K562 (cell line): ENCODE results near the gene HSPA1B. TPM values are rescaled to one million over a fixed set of nuclear protein-coding genes. Genes with fewer than 3 reads are reported as not detected.

Source experiments
- ATAC-seq: fragments of 200-7000 bp; cut with Tn5 transposase; 3 replicates; pipeline ENCODE4 v1.9.1; 2020; ENCODE audit warnings: moderate library complexity
- BruUV-seq: library from RNA; stranded (reverse); fragments of 400-500 nt; replicated peaks from 2 replicates; lab custom pipeline; 2021; lab: Mats Ljungman, UMichigan
- CTCF ChIA-PET: fragments of 300-600 bp; formaldehyde crosslinking; extraction: SDS; loops from one replicate; lab custom pipeline; 2021; ENCODE audit warnings: low intra/inter-chr PET ratio; lab: Yijun Ruan, JAX
- POLR2A ChIA-PET: fragments of 300-600, 350-650 bp; sonication (Branson Sonifier 250); formaldehyde crosslinking; extraction: SDS; loops from one replicate; lab custom pipeline; 2021; ENCODE audit warnings: antibody characterized with exemption, inconsistent platforms; lab: Yijun Ruan, JAX
- DNase-seq, 4 experiments: peaks; one replicate each; pipeline versions ENCODE4 v3.0.0 to v3.0.0-alpha.2; 2011 to 2018; ENCODE audit warnings: low spot score in 3 of 4, mixed read lengths in 3 of 4; ENCODE audit errors: extremely low read depth in 1 of 4
- FAIRE-seq: peaks from 2 replicates; lab custom pipeline; 2011; peaks lifted over from hg19 to GRCh38; lab: Jason Lieb, UNC
- H2AFZ ChIP-seq: 2 replicates; pipeline ENCODE4 v1.6.0; 2011; ENCODE audit warnings: low read depth, low read length, control low read depth, inconsistent platforms
- H3K27ac ChIP-seq: fragments of 200-600 bp; 3 replicates; pipeline ENCODE4 v1.8.0; 2011; ENCODE audit warnings: low read depth, mild to moderate bottlenecking, control low read depth, inconsistent platforms, low read length, moderate library complexity, mixed read lengths; ENCODE audit errors: extremely low read depth
- H3K27me3 ChIP-seq, 2 experiments: fragments of 300-600 bp in 1 of 2; 2 replicates in 1 of 2; 3 replicates in 1 of 2; pipeline versions ENCODE4 v1.6.0 to v1.8.0; 2011; ENCODE audit warnings: inconsistent platforms in 2 of 2, low read length in 2 of 2, mild to moderate bottlenecking in 1 of 2, mixed read lengths in 1 of 2, moderate library complexity in 1 of 2; ENCODE audit not compliant: control insufficient read depth in 2 of 2, insufficient read depth in 2 of 2
- H3K36me3 ChIP-seq: fragments of 300-600 bp; 3 replicates; pipeline ENCODE4 v1.8.0; 2011; ENCODE audit warnings: mild to moderate bottlenecking, low read length, inconsistent platforms; ENCODE audit not compliant: control insufficient read depth, insufficient read depth
- H3K4me1 ChIP-seq, 2 experiments: fragments of 200-600 bp in 1 of 2; replicated peaks in 1 of 2; 2 replicates in 1 of 2; 3 replicates in 1 of 2; pipeline versions ENCODE4 v1.5.1 to v1.8.0; 2011; ENCODE audit warnings: inconsistent platforms in 2 of 2, low read length in 2 of 2, mild to moderate bottlenecking in 1 of 2, mixed read lengths in 1 of 2, moderate library complexity in 1 of 2; ENCODE audit not compliant: control insufficient read depth in 2 of 2, insufficient read depth in 2 of 2
- H3K4me2 ChIP-seq: 2 replicates; pipeline ENCODE4 v1.6.1; 2011; ENCODE audit warnings: low read length, control low read depth, inconsistent platforms, mixed read lengths; ENCODE audit not compliant: insufficient read depth
- H3K4me3 ChIP-seq: fragments of 200-600 bp; sonication (generic), shearing (Covaris generic); 2 replicates; pipeline ENCODE4 v1.5.1; 2016; ENCODE audit warnings: control low read depth, inconsistent platforms
- H3K79me2 ChIP-seq: fragments of 200-600 bp; 3 replicates; pipeline ENCODE4 v1.8.0; 2011; ENCODE audit warnings: low read length, inconsistent platforms; ENCODE audit not compliant: control insufficient read depth, insufficient read depth
- H3K9ac ChIP-seq, 2 experiments: 2 replicates each; pipeline versions ENCODE4 v1.6.0 to v1.6.1; 2011; ENCODE audit warnings: low read depth in 2 of 2, low read length in 2 of 2, control low read depth in 1 of 2, inconsistent platforms in 1 of 2, mild to moderate bottlenecking in 1 of 2, mixed read lengths in 1 of 2; ENCODE audit not compliant: insufficient read depth in 1 of 2
- H3K9me1 ChIP-seq: one replicate; pipeline ENCODE4 v1.6.0; 2011; ENCODE audit warnings: inconsistent platforms, mild to moderate bottlenecking, low read length, moderate library complexity; ENCODE audit not compliant: control insufficient read depth, insufficient read depth
- H3K9me3 ChIP-seq: replicated peaks from 2 replicates; pipeline ENCODE4 v1.5.1; 2011; ENCODE audit warnings: low read depth, low read length, inconsistent platforms; ENCODE audit not compliant: control insufficient read depth, insufficient read depth
- H4K20me1 ChIP-seq: replicated peaks from 2 replicates; pipeline ENCODE4 v1.6.1; 2011; ENCODE audit warnings: low read length, inconsistent platforms, mixed read lengths; ENCODE audit not compliant: control insufficient read depth, insufficient read depth
- CTCFL ChIP-seq: IDR thresholded peaks from 2 replicates; pipeline ENCODE4 v1.6.1; 2011; ENCODE audit warnings: borderline replicate concordance, low read depth, mild to moderate bottlenecking, moderate library complexity, low read length; ENCODE audit not compliant: insufficient read depth, poor library complexity, severe bottlenecking
- ESRRA ChIP-seq: fragments of 450-650 bp; IDR thresholded peaks from 2 replicates; pipeline ENCODE4 v1.6.1; 2014; ENCODE audit warnings: low read depth, mild to moderate bottlenecking, moderate library complexity, borderline replicate concordance
- EWSR1 ChIP-seq: fragments of 450-650 bp; IDR thresholded peaks from 2 replicates; pipeline ENCODE4 v1.6.1; 2018; ENCODE audit warnings: borderline replicate concordance, mild to moderate bottlenecking, low read depth, moderate library complexity; ENCODE audit not compliant: partially characterized antibody
- GATA2 ChIP-seq: sonication (generic); formaldehyde crosslinking; IDR thresholded peaks from 2 replicates; pipeline ENCODE4 v1.4.0; 2020; ENCODE audit warnings: mild to moderate bottlenecking, missing genetic modification reagents
- GATAD2A ChIP-seq: fragments of 450-650 bp; IDR thresholded peaks from 2 replicates; pipeline ENCODE4 v1.6.1; 2017
- RBM14 ChIP-seq: fragments of 200-400 bp; formaldehyde crosslinking; IDR thresholded peaks from 2 replicates; pipeline ENCODE4 v1.6.1; 2018; ENCODE audit warnings: low read depth, mild to moderate bottlenecking, low read length, moderate library complexity, borderline replicate concordance; ENCODE audit not compliant: insufficient read depth
- ZFP36 ChIP-seq: fragments of 150-350 bp; IDR thresholded peaks from 2 replicates; pipeline ENCODE4 v1.6.1; 2018; ENCODE audit warnings: low read length, low read depth; ENCODE audit not compliant: partially characterized antibody
- ZNF24 ChIP-seq: fragments of 450-650 bp; IDR thresholded peaks from 2 replicates; pipeline ENCODE4 v1.6.1; 2016
- ZNF316 ChIP-seq: fragments of 450-650 bp; IDR thresholded peaks from 2 replicates; pipeline ENCODE4 v1.6.1; 2016
- WGBS: fragments of 100-300 bp; shearing (Covaris generic); methylation state at CpG from one replicate; pipeline ENCODE4 v1.1.6; 2016; ENCODE audit warnings: low coverage, mixed read lengths; ENCODE audit not compliant: insufficient coverage; ENCODE audit errors: missing lambda C conversion rate; 5-methylcytosine and 5-hydroxymethylcytosine counted together
- in situ Hi-C: fragments of 300-500 bp; cut with MboI; formaldehyde crosslinking; loops from 4 replicates; pipeline ENCODE4 v1.15.0; 2018; ENCODE audit warnings: inconsistent platforms, mixed read lengths
- intact Hi-C: fragments of 100-400 bp; cut with micrococcal nuclease; formaldehyde crosslinking; loops from 2 replicates; pipeline ENCODE4 v1.14.2; 2022
- polyA plus RNA-seq, 8 experiments: library from polyadenylated mRNA; depleted of rRNA in 4 of 8; stranded (reverse) in 5 of 8; unstranded in 3 of 8; fragments of >200 nt; fragmentation: Nextera tagmentation in 2 of 8; fragmentation: Illumina TruSeq in 1 of 8; extraction: Ambion mirVana in 2 of 8; extraction: Trizol in 1 of 8; gene quantifications; 2 replicates each; pipeline versions ENCODE4 v1.2.1 to v1.2.3, GENCODE V29; 2011 to 2014; ENCODE audit warnings: inconsistent platforms in 1 of 8, missing spikeins in 1 of 8
- total RNA-seq, 7 experiments: library from RNA; depleted of rRNA in 6 of 7; stranded (reverse); fragments of >200 nt in 6 of 7; fragmentation: Illumina TruSeq in 2 of 7; extraction: Trizol in 2 of 7; gene quantifications; 2 replicates each; pipeline versions ENCODE4 v1.2.1 to v1.2.3, GENCODE V29; 2011 to 2021; ENCODE audit warnings: low replicate concordance in 1 of 7
- TF ChIP-seq, protein P1 (sequence below): sonication (generic); formaldehyde crosslinking; IDR thresholded peaks from 2 replicates; pipeline ENCODE4 v1.8.1; 2023; ENCODE audit warnings: mild to moderate bottlenecking, missing genetic modification reagents
- TF ChIP-seq, protein P2 (sequence below): fragments of 450-650 bp; IDR thresholded peaks from 2 replicates; pipeline ENCODE4 v1.7.0; 2016; ENCODE audit warnings: borderline replicate concordance
- TF ChIP-seq, protein P3 (sequence below), 3 experiments: fragments of 200-800 bp in 1 of 3; fragments of 250-450 bp in 1 of 3; fragments of 450-650 bp in 1 of 3; sonication (Bioruptor Pico) in 1 of 3; sonication (Bioruptor generic) in 1 of 3; formaldehyde crosslinking in 1 of 3; IDR thresholded peaks; 2 replicates each; pipeline versions ENCODE4 v1.6.1 to v1.8.0; 2016 to 2022; ENCODE audit warnings: mild to moderate bottlenecking in 2 of 3, missing genetic modification characterization in 2 of 3, missing compliant biosample characterization in 1 of 3, moderate library complexity in 1 of 3

HSPA1B gene
- total and polyA plus RNA-seq, 9 of the 15 experiments (the other 6 are each of a cell fraction or from before 2014, with no cell fraction given): 0.27 to 227 (median 51.2) TPM

- DNase-seq: no peak
- POLR2A ChIA-PET: interaction anchor here (0.6 to 2.4 kb wide), 12 partner anchors 10 to 191 kb away, joined by 3 to 10 read pairs (median 4); partner anchors contain the start of genes BAG6, HSPA1B and LSM2
- Histone ChIP-seq H3K9ac (peak overlapping the region in 1 of 2 experiments; percentile 70; a peak in 2 of 4 replicates), H3K27ac (no peak overlapping the region; the same call in 2 of the 3 replicates), H3K9me1 (no peaks in the 10 kb centered on the region), H2AFZ (no peak overlapping the region), H4K20me1 (no peaks in the 10 kb centered on the region), H3K27me3 (no peaks in the 10 kb centered on the region), H3K36me3 (peaks cover 93% of the 10 kb centered on the region), H3K4me3 (no peak overlapping the region), H3K4me2 (no peak overlapping the region), H3K79me2 (peaks cover 7% of the 10 kb centered on the region), H3K9me3 (no peaks in the 10 kb centered on the region), H3K4me1 (peaks cover 0 to 22% of the 10 kb centered on the region in 2 experiments; a peak in 1 of 5 replicates)
- no TSS peak for BruUV-seq
- CTCF ChIA-PET: no interaction called here
- 95% methylated on average over 11 of the region's 11 CpGs for WGBS
- in situ Hi-C loops: no loop called here
- intact Hi-C loops: no loop called here
- ATAC-seq: no peak
- no peak for FAIRE-seq
- no peak for TF ChIP-seq ZFP36
- TF ChIP-seq, protein P1, sequence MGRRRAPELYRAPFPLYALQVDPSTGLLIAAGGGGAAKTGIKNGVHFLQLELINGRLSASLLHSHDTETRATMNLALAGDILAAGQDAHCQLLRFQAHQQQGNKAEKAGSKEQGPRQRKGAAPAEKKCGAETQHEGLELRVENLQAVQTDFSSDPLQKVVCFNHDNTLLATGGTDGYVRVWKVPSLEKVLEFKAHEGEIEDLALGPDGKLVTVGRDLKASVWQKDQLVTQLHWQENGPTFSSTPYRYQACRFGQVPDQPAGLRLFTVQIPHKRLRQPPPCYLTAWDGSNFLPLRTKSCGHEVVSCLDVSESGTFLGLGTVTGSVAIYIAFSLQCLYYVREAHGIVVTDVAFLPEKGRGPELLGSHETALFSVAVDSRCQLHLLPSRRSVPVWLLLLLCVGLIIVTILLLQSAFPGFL (CRISPR knock-in tag): no peak
- no peak for TF ChIP-seq ZNF24
- no peak for TF ChIP-seq ESRRA
- no peak for TF ChIP-seq RBM14
- TF ChIP-seq GATA2: no peak
- TF ChIP-seq GATAD2A: no peak
- TF ChIP-seq ZNF316: no peak
- TF ChIP-seq CTCFL: no peak
- TF ChIP-seq EWSR1: no peak
- TF ChIP-seq, protein P2, sequence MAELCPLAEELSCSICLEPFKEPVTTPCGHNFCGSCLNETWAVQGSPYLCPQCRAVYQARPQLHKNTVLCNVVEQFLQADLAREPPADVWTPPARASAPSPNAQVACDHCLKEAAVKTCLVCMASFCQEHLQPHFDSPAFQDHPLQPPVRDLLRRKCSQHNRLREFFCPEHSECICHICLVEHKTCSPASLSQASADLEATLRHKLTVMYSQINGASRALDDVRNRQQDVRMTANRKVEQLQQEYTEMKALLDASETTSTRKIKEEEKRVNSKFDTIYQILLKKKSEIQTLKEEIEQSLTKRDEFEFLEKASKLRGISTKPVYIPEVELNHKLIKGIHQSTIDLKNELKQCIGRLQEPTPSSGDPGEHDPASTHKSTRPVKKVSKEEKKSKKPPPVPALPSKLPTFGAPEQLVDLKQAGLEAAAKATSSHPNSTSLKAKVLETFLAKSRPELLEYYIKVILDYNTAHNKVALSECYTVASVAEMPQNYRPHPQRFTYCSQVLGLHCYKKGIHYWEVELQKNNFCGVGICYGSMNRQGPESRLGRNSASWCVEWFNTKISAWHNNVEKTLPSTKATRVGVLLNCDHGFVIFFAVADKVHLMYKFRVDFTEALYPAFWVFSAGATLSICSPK: no peak
- TF ChIP-seq, protein P3, sequence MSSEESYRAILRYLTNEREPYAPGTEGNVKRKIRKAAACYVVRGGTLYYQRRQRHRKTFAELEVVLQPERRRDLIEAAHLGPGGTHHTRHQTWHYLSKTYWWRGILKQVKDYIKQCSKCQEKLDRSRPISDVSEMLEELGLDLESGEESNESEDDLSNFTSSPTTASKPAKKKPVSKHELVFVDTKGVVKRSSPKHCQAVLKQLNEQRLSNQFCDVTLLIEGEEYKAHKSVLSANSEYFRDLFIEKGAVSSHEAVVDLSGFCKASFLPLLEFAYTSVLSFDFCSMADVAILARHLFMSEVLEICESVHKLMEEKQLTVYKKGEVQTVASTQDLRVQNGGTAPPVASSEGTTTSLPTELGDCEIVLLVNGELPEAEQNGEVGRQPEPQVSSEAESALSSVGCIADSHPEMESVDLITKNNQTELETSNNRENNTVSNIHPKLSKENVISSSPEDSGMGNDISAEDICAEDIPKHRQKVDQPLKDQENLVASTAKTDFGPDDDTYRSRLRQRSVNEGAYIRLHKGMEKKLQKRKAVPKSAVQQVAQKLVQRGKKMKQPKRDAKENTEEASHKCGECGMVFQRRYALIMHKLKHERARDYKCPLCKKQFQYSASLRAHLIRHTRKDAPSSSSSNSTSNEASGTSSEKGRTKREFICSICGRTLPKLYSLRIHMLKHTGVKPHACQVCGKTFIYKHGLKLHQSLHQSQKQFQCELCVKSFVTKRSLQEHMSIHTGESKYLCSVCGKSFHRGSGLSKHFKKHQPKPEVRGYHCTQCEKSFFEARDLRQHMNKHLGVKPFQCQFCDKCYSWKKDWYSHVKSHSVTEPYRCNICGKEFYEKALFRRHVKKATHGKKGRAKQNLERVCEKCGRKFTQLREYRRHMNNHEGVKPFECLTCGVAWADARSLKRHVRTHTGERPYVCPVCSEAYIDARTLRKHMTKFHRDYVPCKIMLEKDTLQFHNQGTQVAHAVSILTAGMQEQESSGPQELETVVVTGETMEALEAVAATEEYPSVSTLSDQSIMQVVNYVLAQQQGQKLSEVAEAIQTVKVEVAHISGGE (CRISPR knock-in tag; IDR thresholded peaks at IDR 0.05): 0 out of 6 replicates have a peak, but pooled peaks of 1 of the 3 experiments have one; percentile 20
Measured at GRCh38 chr6:31785475-31785874, 42.1 kb upstream of the HSPA1B start.
